ENCODE measurements around the gene RNU1-1. TPM values are rescaled to one million over a fixed set of nuclear protein-coding genes. Genes with fewer than 3 reads are reported as not detected.
"Not testable (repeated sequence)": the region's sequence is repeated elsewhere in the genome, so short reads cannot be mapped to it uniquely, and the experiment has no call there.

The RNU1-1 gene
- total RNA-seq, 5 donors from 2014 or later (not counting 1 experiment from before 2014, with no cell fraction given), result 2,148 to 4,743 (median 3,650) TPM

DNA sequence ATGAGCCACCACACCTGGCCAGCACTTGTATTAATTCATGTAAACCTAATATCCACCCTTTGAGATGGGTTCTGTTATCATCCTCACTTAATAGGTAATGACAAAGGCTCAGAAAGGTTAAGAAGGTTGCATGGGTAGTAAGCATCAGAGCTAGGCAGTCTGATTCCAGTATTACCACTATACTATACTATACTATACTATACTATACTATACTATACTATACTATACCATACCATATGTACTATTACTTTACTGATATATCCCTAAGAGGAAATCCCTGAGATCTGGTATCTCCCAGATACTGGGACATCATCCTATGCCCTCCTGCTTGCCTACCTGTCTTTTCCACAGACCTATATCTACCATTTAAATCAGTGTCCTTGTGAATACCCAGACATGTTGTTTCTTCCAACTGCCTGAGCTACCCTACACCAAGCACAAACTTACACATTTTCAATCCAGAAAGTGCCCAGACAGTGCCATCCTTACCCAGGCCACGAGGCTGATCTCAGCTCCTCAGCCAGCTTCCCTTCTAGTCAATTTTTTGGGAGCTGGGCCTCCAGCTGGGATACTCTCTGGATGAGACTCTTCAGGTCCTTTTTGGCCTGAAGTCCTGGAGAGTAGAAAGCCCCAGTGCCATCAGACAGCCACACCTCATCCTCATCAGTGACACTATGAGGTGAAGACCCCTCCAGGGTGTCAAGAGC lies 36.3 kb upstream of the RNU1-1 start:
- POLR2A ChIA-PET; H3K4me1 Mint-ChIP-seq; H3K9me3 ChIP-seq; ATAC-seq (replicated peaks in 1 of 4); H3K27ac ChIP-seq (ENCODE audit: low read length); CTCF ChIA-PET; H3K36me3 ChIP-seq (ENCODE audit: control insufficient read depth in 2 of 2, extremely low read depth in 1 of 2, insufficient read depth in 1 of 2, low read length in 1 of 2); DNase-seq; H3K4me3 Mint-ChIP-seq; H3K27ac Mint-ChIP-seq; H3K4me1 ChIP-seq (ENCODE audit: control insufficient read depth in 1 of 2, extremely low read depth in 1 of 2, insufficient read depth in 2 of 2, low read length in 2 of 2); H3K4me3 ChIP-seq (ENCODE audit: control insufficient read depth in 1 of 2, extremely low read depth in 1 of 2, low read length in 1 of 2); H3K36me3 Mint-ChIP-seq; H3K27me3 Mint-ChIP-seq; H3K27me3 ChIP-seq (replicated peaks in 1 of 2; ENCODE audit: control insufficient read depth in 2 of 2, extremely low read depth in 1 of 2, insufficient read depth in 2 of 2, low read length in 1 of 2); H3K9me3 Mint-ChIP-seq: not testable (repeated sequence)
- WGBS (ENCODE audit: insufficient coverage), result 40% methylated on average over 1 of the region's 1 CpG

DNA sequence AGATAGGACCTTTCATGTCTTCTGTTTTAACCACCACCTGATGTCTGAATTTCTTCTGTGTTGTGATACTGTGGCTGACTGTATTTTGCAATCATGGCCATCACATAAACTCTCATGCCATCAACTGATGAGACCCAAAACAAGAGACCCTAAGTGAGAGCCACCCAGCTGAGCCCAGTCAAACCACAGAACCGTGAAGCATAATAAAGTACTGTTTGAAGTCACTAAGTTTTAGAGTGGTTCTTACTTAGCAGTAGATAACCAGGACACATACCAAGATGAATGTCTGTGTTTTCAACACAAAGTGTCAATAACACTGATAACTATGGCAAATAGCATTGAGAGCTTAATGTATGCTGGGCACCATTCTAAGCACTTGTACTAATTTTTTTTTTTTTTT lies 35.5 kb upstream of the RNU1-1 start:
- H3K9me3 Mint-ChIP-seq; H3K4me3 ChIP-seq (ENCODE audit: control insufficient read depth in 1 of 2, extremely low read depth in 1 of 2, low read length in 1 of 2); POLR2A ChIA-PET; H3K4me1 ChIP-seq (ENCODE audit: control insufficient read depth in 1 of 2, extremely low read depth in 1 of 2, insufficient read depth in 2 of 2, low read length in 2 of 2); H3K27ac Mint-ChIP-seq; CTCF ChIA-PET; H3K4me3 Mint-ChIP-seq; H3K27me3 Mint-ChIP-seq; H3K36me3 ChIP-seq (ENCODE audit: control insufficient read depth in 2 of 2, extremely low read depth in 1 of 2, insufficient read depth in 1 of 2, low read length in 1 of 2); H3K9me3 ChIP-seq; ATAC-seq (replicated peaks in 1 of 4); H3K27ac ChIP-seq (ENCODE audit: low read length); H3K36me3 Mint-ChIP-seq; H3K4me1 Mint-ChIP-seq; DNase-seq: not testable (repeated sequence)
- H3K27me3 ChIP-seq (replicated peaks in 1 of 2; ENCODE audit: control insufficient read depth in 2 of 2, extremely low read depth in 1 of 2, insufficient read depth in 2 of 2, low read length in 1 of 2), result peaks cover 2 to 10% of the 10 kb centered on the region in 2 experiments
- whole genome bisulfite sequencing (ENCODE audit: insufficient coverage), result 60% methylated on average over 1 of the region's 1 CpG

DNA sequence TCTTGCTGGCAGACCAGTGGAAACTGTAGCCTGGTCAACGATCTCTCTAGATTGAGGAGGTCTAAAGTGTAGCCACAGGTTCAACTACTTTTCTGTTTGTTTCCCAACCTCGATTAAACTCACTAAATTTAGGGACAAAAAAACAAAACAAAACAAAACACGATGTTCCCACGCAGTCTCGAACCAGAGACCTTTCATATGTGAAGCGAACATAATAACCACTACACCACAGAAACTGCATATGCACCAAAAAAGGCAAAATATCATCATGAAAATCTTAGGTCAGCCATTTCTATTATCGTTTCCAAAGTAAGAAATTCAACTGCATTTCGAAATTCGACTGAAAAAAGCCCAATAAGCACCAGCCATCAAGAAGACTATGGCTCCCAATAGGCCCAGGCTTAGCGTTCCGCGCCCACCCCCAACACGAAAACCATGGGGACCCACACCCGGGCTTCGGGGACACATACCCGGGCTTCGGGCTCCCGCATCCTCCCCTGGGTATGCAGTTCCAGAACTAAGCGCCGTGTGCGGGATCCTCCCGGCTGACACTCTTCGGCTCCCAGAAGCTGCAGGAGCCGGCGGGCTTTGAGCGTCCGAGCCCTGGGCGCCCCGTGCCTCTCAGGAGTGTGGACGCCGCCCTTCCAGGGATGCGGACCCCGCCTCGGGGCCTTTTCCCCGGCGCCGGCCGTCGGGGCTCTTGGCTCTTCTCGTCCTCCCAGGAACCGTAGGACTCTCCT lies 33.6 kb upstream of the RNU1-1 start:
- H3K9me3 ChIP-seq; ATAC-seq (replicated peaks in 1 of 4); H3K4me1 Mint-ChIP-seq; DNase-seq; H3K4me1 ChIP-seq (ENCODE audit: control insufficient read depth in 1 of 2, extremely low read depth in 1 of 2, insufficient read depth in 2 of 2, low read length in 2 of 2); H3K9me3 Mint-ChIP-seq; POLR2A ChIA-PET; H3K36me3 Mint-ChIP-seq; H3K4me3 Mint-ChIP-seq; H3K27me3 Mint-ChIP-seq; H3K27ac ChIP-seq (ENCODE audit: low read length); H3K27ac Mint-ChIP-seq; H3K36me3 ChIP-seq (ENCODE audit: control insufficient read depth in 2 of 2, extremely low read depth in 1 of 2, insufficient read depth in 1 of 2, low read length in 1 of 2); H3K4me3 ChIP-seq (ENCODE audit: control insufficient read depth in 1 of 2, extremely low read depth in 1 of 2, low read length in 1 of 2); CTCF ChIA-PET: not testable (repeated sequence)
- 64% methylated on average over 5 of the region's 41 CpGs for WGBS (ENCODE audit: insufficient coverage)
- H3K27me3 ChIP-seq (replicated peaks in 1 of 2; ENCODE audit: control insufficient read depth in 2 of 2, extremely low read depth in 1 of 2, insufficient read depth in 2 of 2, low read length in 1 of 2), result peaks cover 2 to 10% of the 10 kb centered on the region in 2 experiments

DNA sequence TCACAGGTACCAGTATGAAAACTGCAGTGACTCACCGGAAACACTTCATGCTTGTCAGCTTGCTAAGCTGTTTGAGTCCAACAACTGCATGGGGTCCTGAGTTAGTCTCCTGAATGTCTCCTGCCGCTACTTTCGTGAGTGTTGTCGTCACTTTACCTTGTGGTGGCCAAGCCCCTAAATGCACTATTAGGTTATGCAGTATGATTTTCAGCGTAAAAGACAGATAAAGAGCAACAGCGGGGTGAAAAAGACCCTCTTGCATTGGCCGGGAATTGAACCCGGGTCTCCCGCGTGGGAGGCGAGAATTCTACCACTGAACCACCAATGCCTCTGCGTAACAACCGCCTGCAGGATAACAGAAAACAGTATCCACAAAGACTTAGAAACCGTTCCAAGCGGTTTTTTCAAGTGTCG lies 31.6 kb upstream of the RNU1-1 start:
- POLR2A ChIA-PET; H3K4me1 Mint-ChIP-seq; CTCF ChIA-PET; H3K27ac ChIP-seq (ENCODE audit: low read length); H3K9me3 Mint-ChIP-seq; H3K9me3 ChIP-seq; H3K4me3 ChIP-seq (ENCODE audit: control insufficient read depth in 1 of 2, extremely low read depth in 1 of 2, low read length in 1 of 2); H3K27ac Mint-ChIP-seq; H3K4me3 Mint-ChIP-seq; H3K36me3 Mint-ChIP-seq; H3K4me1 ChIP-seq (ENCODE audit: control insufficient read depth in 1 of 2, extremely low read depth in 1 of 2, insufficient read depth in 2 of 2, low read length in 2 of 2); H3K27me3 Mint-ChIP-seq; H3K36me3 ChIP-seq (ENCODE audit: control insufficient read depth in 2 of 2, extremely low read depth in 1 of 2, insufficient read depth in 1 of 2, low read length in 1 of 2): not testable (repeated sequence)
- DNase-seq (peak in 1 of 35 experiments; percentile 40), ATAC-seq (replicated peaks in 1 of 4) (peak in 1 of 4 experiments; percentile 32)
- WGBS (ENCODE audit: insufficient coverage), result 61% methylated on average over 11 of the region's 16 CpGs
- H3K27me3 ChIP-seq (replicated peaks in 1 of 2; ENCODE audit: control insufficient read depth in 2 of 2, extremely low read depth in 1 of 2, insufficient read depth in 2 of 2, low read length in 1 of 2), result peaks cover 2 to 10% of the 10 kb centered on the region in 2 experiments

DNA sequence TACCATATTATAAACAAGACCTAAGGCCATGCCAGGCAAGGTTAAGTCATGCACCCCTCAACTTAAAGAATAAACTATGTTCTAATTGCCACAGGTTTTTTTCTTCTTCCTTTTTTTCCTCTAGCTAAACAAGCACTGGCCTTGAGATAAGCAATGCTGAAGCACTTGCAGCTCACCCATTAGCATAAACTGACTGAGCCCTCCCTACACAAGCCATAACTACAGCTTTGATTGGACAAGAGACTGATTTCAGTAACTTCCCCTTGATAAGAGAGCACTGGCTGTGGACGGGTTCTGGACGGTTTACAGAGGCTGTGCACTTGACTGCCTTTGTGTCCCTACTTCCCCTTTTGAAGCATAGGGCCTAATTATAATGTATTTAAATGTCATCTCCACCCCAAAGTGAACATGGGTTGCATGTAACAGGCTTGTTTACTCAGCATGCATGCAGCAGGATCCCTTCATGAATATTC lies 26.4 kb upstream of the RNU1-1 start:
- WGBS (ENCODE audit: insufficient coverage), result no CpG with 5 or more reads among the region's 2 CpGs
- DNase-seq; H3K27ac Mint-ChIP-seq; H3K4me3 Mint-ChIP-seq; H3K4me1 Mint-ChIP-seq; H3K4me1 ChIP-seq (ENCODE audit: control insufficient read depth in 1 of 2, extremely low read depth in 1 of 2, insufficient read depth in 2 of 2, low read length in 2 of 2); H3K27ac ChIP-seq (ENCODE audit: low read length); H3K36me3 ChIP-seq (ENCODE audit: control insufficient read depth in 2 of 2, extremely low read depth in 1 of 2, insufficient read depth in 1 of 2, low read length in 1 of 2); H3K9me3 ChIP-seq; H3K4me3 ChIP-seq (ENCODE audit: control insufficient read depth in 1 of 2, extremely low read depth in 1 of 2, low read length in 1 of 2); ATAC-seq (replicated peaks in 1 of 4); H3K36me3 Mint-ChIP-seq; CTCF ChIA-PET; H3K9me3 Mint-ChIP-seq; POLR2A ChIA-PET: not testable (repeated sequence)
- peaks cover 0 to 14% of the 10 kb centered on the region in 2 experiments for H3K27me3 ChIP-seq (replicated peaks in 1 of 2; ENCODE audit: control insufficient read depth in 2 of 2, extremely low read depth in 1 of 2, insufficient read depth in 2 of 2, low read length in 1 of 2)
- H3K27me3 Mint-ChIP-seq, result peaks cover 0 to 21% of the 10 kb centered on the region in 2 donors

DNA sequence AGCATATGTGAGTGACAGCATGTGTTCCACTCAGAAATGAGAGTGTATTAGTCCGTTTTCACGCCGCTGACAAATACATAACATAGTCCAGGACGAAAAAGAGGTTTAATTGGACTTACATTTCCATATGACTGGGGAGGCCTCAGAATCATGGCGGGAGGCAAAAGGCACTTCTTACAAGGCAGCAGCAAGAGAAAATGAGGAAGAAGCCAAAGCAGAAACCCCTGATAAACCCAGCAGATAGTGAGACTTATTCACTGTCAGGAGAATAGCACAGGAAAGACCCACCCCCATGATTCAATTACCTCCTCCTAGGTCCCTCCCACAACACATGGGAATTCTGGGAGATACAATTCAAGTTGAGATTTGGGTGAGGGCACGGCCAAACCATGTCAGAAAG lies 23.4 kb upstream of the RNU1-1 start:
- H3K27me3 Mint-ChIP-seq, result peaks cover 8 to 33% of the 10 kb centered on the region in 2 donors

More for the DNA sequence above, 23.4 kb upstream of the RNU1-1 start:
- H3K27ac Mint-ChIP-seq; POLR2A ChIA-PET; ATAC-seq (replicated peaks in 1 of 4); H3K9me3 Mint-ChIP-seq; H3K4me3 Mint-ChIP-seq; H3K9me3 ChIP-seq; DNase-seq; H3K4me3 ChIP-seq (ENCODE audit: control insufficient read depth in 1 of 2, extremely low read depth in 1 of 2, low read length in 1 of 2); CTCF ChIA-PET; H3K36me3 Mint-ChIP-seq; H3K36me3 ChIP-seq (ENCODE audit: control insufficient read depth in 2 of 2, extremely low read depth in 1 of 2, insufficient read depth in 1 of 2, low read length in 1 of 2); H3K27ac ChIP-seq (ENCODE audit: low read length): not testable (repeated sequence)
- H3K4me1 Mint-ChIP-seq, result peaks cover 11 to 12% (median 11%) of the 10 kb centered on the region in 3 donors
- no CpG with 5 or more reads among the region's 6 CpGs for WGBS (ENCODE audit: insufficient coverage)
- H3K27me3 ChIP-seq (replicated peaks in 1 of 2; ENCODE audit: control insufficient read depth in 2 of 2, extremely low read depth in 1 of 2, insufficient read depth in 2 of 2, low read length in 1 of 2), result peaks cover 0 to 21% of the 10 kb centered on the region in 2 experiments
- peaks cover 0 to 16% of the 10 kb centered on the region in 2 experiments for H3K4me1 ChIP-seq (ENCODE audit: control insufficient read depth in 1 of 2, extremely low read depth in 1 of 2, insufficient read depth in 2 of 2, low read length in 2 of 2)
